ENCODE results near the gene TNKS1BP1. TPM values are rescaled to one million over a fixed set of nuclear protein-coding genes. Genes with fewer than 3 reads are reported as not detected.

Gene TNKS1BP1
- total RNA-seq, 1 experiment from 2014 or later, result 127 TPM

- no peak for TF ChIP-seq ZNF281 (CRISPR knock-in tag; IDR thresholded peaks at IDR 0.05)
- no peak for TF ChIP-seq ZNF219 (CRISPR knock-in tag; IDR thresholded peaks at IDR 0.05; ENCODE audit: borderline replicate concordance)
- TF ChIP-seq, protein P1, sequence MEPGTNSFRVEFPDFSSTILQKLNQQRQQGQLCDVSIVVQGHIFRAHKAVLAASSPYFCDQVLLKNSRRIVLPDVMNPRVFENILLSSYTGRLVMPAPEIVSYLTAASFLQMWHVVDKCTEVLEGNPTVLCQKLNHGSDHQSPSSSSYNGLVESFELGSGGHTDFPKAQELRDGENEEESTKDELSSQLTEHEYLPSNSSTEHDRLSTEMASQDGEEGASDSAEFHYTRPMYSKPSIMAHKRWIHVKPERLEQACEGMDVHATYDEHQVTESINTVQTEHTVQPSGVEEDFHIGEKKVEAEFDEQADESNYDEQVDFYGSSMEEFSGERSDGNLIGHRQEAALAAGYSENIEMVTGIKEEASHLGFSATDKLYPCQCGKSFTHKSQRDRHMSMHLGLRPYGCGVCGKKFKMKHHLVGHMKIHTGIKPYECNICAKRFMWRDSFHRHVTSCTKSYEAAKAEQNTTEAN (CRISPR knock-in tag; IDR thresholded peaks at IDR 0.05), result no peak
- no peak for TF ChIP-seq TP53 (CRISPR knock-in tag; IDR thresholded peaks at IDR 0.05)
- no peak for TF ChIP-seq SMAD3 (CRISPR knock-in tag; IDR thresholded peaks at IDR 0.05; ENCODE audit: borderline replicate concordance)
These were observed 47.6 kb downstream of the TNKS1BP1 start (continued) for GRCh38 chr11:57276971-57277675.

DNA sequence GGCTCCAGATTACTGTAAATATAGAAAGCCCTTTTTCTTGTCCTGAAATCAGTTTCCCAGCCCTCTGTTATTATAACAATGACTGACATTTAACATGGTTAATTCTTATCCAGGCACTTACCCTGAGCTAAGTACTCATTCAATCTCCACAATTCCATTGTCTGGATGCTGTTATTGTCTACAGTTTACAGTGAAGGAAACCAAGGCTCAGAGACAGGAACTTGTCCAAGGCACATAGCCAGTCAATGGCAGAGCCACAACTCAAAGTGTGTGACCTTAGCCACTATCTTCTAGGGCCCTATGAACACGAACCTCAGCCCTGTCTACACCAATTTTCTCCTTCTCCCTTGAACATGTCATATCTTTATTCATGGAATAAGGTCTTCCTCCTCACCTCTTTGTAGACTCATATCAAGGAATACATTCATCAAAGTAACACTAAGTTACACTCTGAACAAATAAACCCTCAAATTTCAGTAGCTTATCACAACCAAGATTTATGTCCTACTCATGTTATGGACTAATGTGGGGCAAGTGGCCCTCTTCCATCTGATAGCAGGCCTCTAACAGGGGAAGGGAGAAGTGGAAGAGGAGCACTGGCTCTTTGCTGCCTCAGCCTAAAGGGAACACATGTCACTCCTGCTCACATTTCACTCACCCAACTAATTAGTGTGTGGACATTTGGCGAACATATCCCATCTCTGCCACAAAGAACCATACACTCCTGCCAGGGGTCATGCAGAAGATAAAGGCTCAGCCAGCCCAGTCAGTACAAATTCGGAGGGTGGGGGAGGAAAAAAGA is 48.4 kb downstream of the TNKS1BP1 start:
- peaks cover 36% of the 10 kb centered on the region for H3K9me3 Mint-ChIP-seq
- H3K4me3 Mint-ChIP-seq, result no peak overlapping the region
- ChIA-PET POLR2A (no interaction called here), CTCF (interaction anchor here (1.7 to 3.8 kb wide), 2 partner anchors 23 to 26 kb away, joined by 6 to 42 read pairs; no protein-coding TSS in a partner anchor)
- TF ChIP-seq SMAD3 (CRISPR knock-in tag; IDR thresholded peaks at IDR 0.05; ENCODE audit: borderline replicate concordance), result no peak
- TF ChIP-seq OVOL2 (CRISPR knock-in tag; IDR thresholded peaks at IDR 0.05; ENCODE audit: borderline replicate concordance), result no peak
- TF ChIP-seq ESRRA (CRISPR knock-in tag; IDR thresholded peaks at IDR 0.05; ENCODE audit: borderline replicate concordance), result no peak
- H3K27me3 Mint-ChIP-seq (ENCODE audit: low read depth), result peaks cover 15% of the 10 kb centered on the region
- DNase-seq (ENCODE audit: low spot score) (no peak), ATAC-seq (no peak)
- peaks cover 20% of the 10 kb centered on the region for H3K4me1 Mint-ChIP-seq
- H3K27ac Mint-ChIP-seq, result no peak overlapping the region
- H3K36me3 Mint-ChIP-seq, result peaks cover 19% of the 10 kb centered on the region

GRCh38 chr11:57275582-57275981 is 49.2 kb downstream of the TNKS1BP1 start:
- H3K27me3 Mint-ChIP-seq (ENCODE audit: low read depth), result peaks cover 15% of the 10 kb centered on the region
- H3K27ac Mint-ChIP-seq, result no peak overlapping the region
- no peak overlapping the region for H3K4me3 Mint-ChIP-seq
- POLR2A ChIA-PET, result no interaction called here
- H3K4me1 Mint-ChIP-seq, result peaks cover 20% of the 10 kb centered on the region
- CTCF ChIA-PET, result interaction anchor here (0.7 kb wide), 1 partner anchor 52 kb away, joined by 3 read pairs; no protein-coding TSS in a partner anchor
- peaks cover 28% of the 10 kb centered on the region for H3K9me3 Mint-ChIP-seq
- TF ChIP-seq, protein P2, sequence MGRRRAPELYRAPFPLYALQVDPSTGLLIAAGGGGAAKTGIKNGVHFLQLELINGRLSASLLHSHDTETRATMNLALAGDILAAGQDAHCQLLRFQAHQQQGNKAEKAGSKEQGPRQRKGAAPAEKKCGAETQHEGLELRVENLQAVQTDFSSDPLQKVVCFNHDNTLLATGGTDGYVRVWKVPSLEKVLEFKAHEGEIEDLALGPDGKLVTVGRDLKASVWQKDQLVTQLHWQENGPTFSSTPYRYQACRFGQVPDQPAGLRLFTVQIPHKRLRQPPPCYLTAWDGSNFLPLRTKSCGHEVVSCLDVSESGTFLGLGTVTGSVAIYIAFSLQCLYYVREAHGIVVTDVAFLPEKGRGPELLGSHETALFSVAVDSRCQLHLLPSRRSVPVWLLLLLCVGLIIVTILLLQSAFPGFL (CRISPR knock-in tag; IDR thresholded peaks at IDR 0.05; ENCODE audit: borderline replicate concordance), result no peak
- no peak for TF ChIP-seq NFYB (CRISPR knock-in tag; conservative IDR thresholded peaks at IDR 0.05; ENCODE audit: low read depth)
- ATAC-seq (no peak), DNase-seq (ENCODE audit: low spot score) (no peak)
- H3K36me3 Mint-ChIP-seq, result peaks cover 11% of the 10 kb centered on the region

GRCh38 chr11:57274904-57275498 is 49.8 kb downstream of the TNKS1BP1 start:
- H3K4me1 Mint-ChIP-seq, result peaks cover 20% of the 10 kb centered on the region
- peaks cover 11% of the 10 kb centered on the region for H3K36me3 Mint-ChIP-seq
- peaks cover 15% of the 10 kb centered on the region for H3K27me3 Mint-ChIP-seq (ENCODE audit: low read depth)
- POLR2A ChIA-PET, result no interaction called here
- no peak overlapping the region for H3K27ac Mint-ChIP-seq
- no peak overlapping the region for H3K4me3 Mint-ChIP-seq
- CTCF ChIA-PET, result interaction anchor here (0.7 kb wide), 1 partner anchor 53 kb away, joined by 3 read pairs; no protein-coding TSS in a partner anchor
- peaks cover 26% of the 10 kb centered on the region for H3K9me3 Mint-ChIP-seq
- ATAC-seq, result no peak
- DNase-seq (ENCODE audit: low spot score), result no peak
- TF ChIP-seq SOX15 (CRISPR knock-in tag; IDR thresholded peaks at IDR 0.05) (no peak), ESRRA (CRISPR knock-in tag; IDR thresholded peaks at IDR 0.05; ENCODE audit: borderline replicate concordance) (no peak), SP1 (CRISPR knock-in tag; conservative IDR thresholded peaks at IDR 0.05) (no peak), ZNF121 (CRISPR knock-in tag; IDR thresholded peaks at IDR 0.05) (no peak), ZNF232 (CRISPR knock-in tag; IDR thresholded peaks at IDR 0.05) (no peak), JUN (CRISPR knock-in tag; IDR thresholded peaks at IDR 0.05) (no peak), ZNF281 (CRISPR knock-in tag; IDR thresholded peaks at IDR 0.05) (no peak), ZNF263 (CRISPR knock-in tag; IDR thresholded peaks at IDR 0.05; ENCODE audit: low read depth) (no peak)
- TF ChIP-seq, protein P3, sequence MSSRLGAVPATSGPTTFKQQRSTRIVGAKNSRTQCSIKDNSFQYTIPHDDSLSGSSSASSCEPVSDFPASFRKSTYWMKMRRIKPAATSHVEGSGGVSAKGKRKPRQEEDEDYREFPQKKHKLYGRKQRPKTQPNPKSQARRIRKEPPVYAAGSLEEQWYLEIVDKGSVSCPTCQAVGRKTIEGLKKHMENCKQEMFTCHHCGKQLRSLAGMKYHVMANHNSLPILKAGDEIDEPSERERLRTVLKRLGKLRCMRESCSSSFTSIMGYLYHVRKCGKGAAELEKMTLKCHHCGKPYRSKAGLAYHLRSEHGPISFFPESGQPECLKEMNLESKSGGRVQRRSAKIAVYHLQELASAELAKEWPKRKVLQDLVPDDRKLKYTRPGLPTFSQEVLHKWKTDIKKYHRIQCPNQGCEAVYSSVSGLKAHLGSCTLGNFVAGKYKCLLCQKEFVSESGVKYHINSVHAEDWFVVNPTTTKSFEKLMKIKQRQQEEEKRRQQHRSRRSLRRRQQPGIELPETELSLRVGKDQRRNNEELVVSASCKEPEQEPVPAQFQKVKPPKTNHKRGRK (CRISPR knock-in tag; IDR thresholded peaks at IDR 0.05; ENCODE audit: borderline replicate concordance), result no peak

Data from WTC11 (cell line).